Activated CD4-positive, alpha-beta T cell treated with anti-CD3 and anti-CD28 coated beads for 36 hours (primary cell): ENCODE results near the gene APCDD1. TPM values are rescaled to one million over a fixed set of nuclear protein-coding genes. Genes with fewer than 3 reads are reported as not detected.
"Not testable (repeated sequence)": the region's sequence is repeated elsewhere in the genome, so short reads cannot be mapped to it uniquely, and the experiment has no call there.

Source experiments
- ATAC-seq: fragments of 200-7000 bp; cut with Tn5 transposase; one replicate; pipeline ENCODE4 v1.10.0; 2021; ENCODE audit warnings: mild to moderate bottlenecking, moderate library complexity
- CTCF ChIA-PET: fragments of 350-600 bp; sonication (Branson Sonifier 250); formaldehyde crosslinking; loops from one replicate; lab custom pipeline; 2021; ENCODE audit warnings: antibody characterized with exemption; lab: Charles Lee
- POLR2A ChIA-PET: fragments of 350-600 bp; sonication (Branson Sonifier 250); formaldehyde crosslinking; loops from one replicate; lab custom pipeline; 2021; ENCODE audit warnings: antibody characterized with exemption, inconsistent platforms; lab: Charles Lee
- DNase-seq: peaks from one replicate; pipeline ENCODE4 v3.0.0-alpha.2; 2020
- H3K27ac Mint-ChIP-seq: one replicate; pipeline ENCODE4 v1.8.0; 2021; ENCODE audit warnings: mixed read lengths
- H3K27me3 Mint-ChIP-seq: one replicate; pipeline ENCODE4 v1.8.0; 2021; ENCODE audit warnings: mixed read lengths
- H3K36me3 Mint-ChIP-seq: one replicate; pipeline ENCODE4 v1.8.0; 2021; ENCODE audit warnings: low read depth, mixed read lengths
- H3K4me1 Mint-ChIP-seq: one replicate; pipeline ENCODE4 v1.8.0; 2021; ENCODE audit warnings: mixed read lengths
- H3K4me3 Mint-ChIP-seq: one replicate; pipeline ENCODE4 v1.8.0; 2021; ENCODE audit warnings: mild to moderate bottlenecking, moderate library complexity, mixed read lengths
- H3K9me3 Mint-ChIP-seq: one replicate; pipeline ENCODE4 v1.8.0; 2021; ENCODE audit warnings: low read depth, mixed read lengths
- intact Hi-C, 2 experiments: fragments of 100-400 bp; cut with DNase I in 1 of 2; cut with micrococcal nuclease in 1 of 2; formaldehyde crosslinking; loops; one replicate each; pipeline versions ENCODE4 v1.14.2 to v1.15.1; 2022 to 2024; cut with DNase I, micrococcal nuclease
- total RNA-seq, 2 experiments: library from RNA; stranded (reverse); gene quantifications; one replicate each; pipeline ENCODE4 v1.2.3, GENCODE V29; 2021

APCDD1 gene
- total RNA-seq, 2 experiments from 2014 or later: not detected

- ChIA-PET CTCF (no interaction called here), POLR2A (no interaction called here)
- Mint-ChIP-seq H3K36me3 (no peaks in the 10 kb centered on the region), H3K4me1 (peaks cover 12% of the 10 kb centered on the region), H3K27me3 (peaks cover 18% of the 10 kb centered on the region), H3K27ac (no peak overlapping the region), H3K9me3 (no peaks in the 10 kb centered on the region), H3K4me3 (no peak overlapping the region)
- ATAC-seq: peak; percentile 95
- intact Hi-C loops: no loop called here
- peak; percentile 50 for DNase-seq
These were observed 44.8 kb downstream of the APCDD1 start for GRCh38 chr18:10499230-10499629.

- H3K9me3 Mint-ChIP-seq: peaks cover 2% of the 10 kb centered on the region
- no peak overlapping the region for H3K4me3 Mint-ChIP-seq
- intact Hi-C loops: no loop called here
- ATAC-seq (peak; percentile 20), DNase-seq (no peak)
- H3K36me3 Mint-ChIP-seq: no peaks in the 10 kb centered on the region
- POLR2A ChIA-PET: no interaction called here
- no peak overlapping the region for H3K27ac Mint-ChIP-seq
- peaks cover 20% of the 10 kb centered on the region for H3K27me3 Mint-ChIP-seq
- CTCF ChIA-PET: no interaction called here
- H3K4me1 Mint-ChIP-seq: peaks cover 12% of the 10 kb centered on the region
These were observed 45.6 kb downstream of the APCDD1 start for GRCh38 chr18:10500038-10500437.

- Mint-ChIP-seq H3K27me3 (peaks cover 18% of the 10 kb centered on the region), H3K9me3 (peaks cover 13% of the 10 kb centered on the region), H3K4me3 (no peak overlapping the region), H3K4me1 (peaks cover 4% of the 10 kb centered on the region), H3K36me3 (no peaks in the 10 kb centered on the region), H3K27ac (no peak overlapping the region)
- no peak for DNase-seq
- no peak for ATAC-seq
- POLR2A ChIA-PET: no interaction called here
- intact Hi-C loops: no loop called here
- CTCF ChIA-PET: no interaction called here
These were observed 50.3 kb downstream of the APCDD1 start for GRCh38 chr18:10504723-10505122.

- H3K4me1 Mint-ChIP-seq, DNase-seq, H3K36me3 Mint-ChIP-seq, H3K4me3 Mint-ChIP-seq, CTCF ChIA-PET, H3K27ac Mint-ChIP-seq, intact Hi-C loops, POLR2A ChIA-PET, ATAC-seq: not testable (repeated sequence)
- Mint-ChIP-seq H3K9me3 (peaks cover 13% of the 10 kb centered on the region), H3K27me3 (peaks cover 20% of the 10 kb centered on the region)
These were observed 51.5 kb downstream of the APCDD1 start for GRCh38 chr18:10505892-10506291.

GRCh38 chr18:10508591-10508990 is 54.2 kb downstream of the APCDD1 start:
- H3K27ac Mint-ChIP-seq: no peak overlapping the region
- peaks cover 13% of the 10 kb centered on the region for H3K9me3 Mint-ChIP-seq
- no peaks in the 10 kb centered on the region for H3K36me3 Mint-ChIP-seq
- no peaks in the 10 kb centered on the region for H3K4me1 Mint-ChIP-seq
- ChIA-PET CTCF (interaction anchor here (1.4 to 1.7 kb wide), 2 partner anchors 9 to 11 kb away, joined by 3 to 4 read pairs; no protein-coding TSS in a partner anchor), POLR2A (no interaction called here)
- DNase-seq (no peak), ATAC-seq (no peak)
- no peak overlapping the region for H3K4me3 Mint-ChIP-seq
- intact Hi-C loops: no loop called here
- peaks cover 14% of the 10 kb centered on the region for H3K27me3 Mint-ChIP-seq

GRCh38 chr18:10511236-10511635 is 56.8 kb downstream of the APCDD1 start:
- ChIA-PET POLR2A (no interaction called here), CTCF (no interaction called here)
- DNase-seq (no peak), ATAC-seq (no peak)
- H3K27me3 Mint-ChIP-seq: peaks cover 25% of the 10 kb centered on the region
- H3K4me3 Mint-ChIP-seq: no peak overlapping the region
- no peaks in the 10 kb centered on the region for H3K4me1 Mint-ChIP-seq
- peaks cover 11% of the 10 kb centered on the region for H3K9me3 Mint-ChIP-seq
- no peaks in the 10 kb centered on the region for H3K36me3 Mint-ChIP-seq
- intact Hi-C loops: no loop called here
- H3K27ac Mint-ChIP-seq: no peak overlapping the region

GRCh38 chr18:10514082-10514481 is 59.6 kb downstream of the APCDD1 start:
- H3K36me3 Mint-ChIP-seq: no peaks in the 10 kb centered on the region
- H3K4me1 Mint-ChIP-seq: no peaks in the 10 kb centered on the region
- intact Hi-C loops: no loop called here
- no peak for DNase-seq
- CTCF ChIA-PET: interaction anchor here (1.0 to 1.5 kb wide), 3 partner anchors 11 to 24 kb away, joined by 3 to 4 read pairs (median 3); no protein-coding TSS in a partner anchor
- H3K27ac Mint-ChIP-seq: no peak overlapping the region
- no peak overlapping the region for H3K4me3 Mint-ChIP-seq
- ATAC-seq: no peak
- no peaks in the 10 kb centered on the region for H3K9me3 Mint-ChIP-seq
- POLR2A ChIA-PET: interaction anchor here (0.5 kb wide), 1 partner anchor 53 kb away, joined by 4 read pairs; no protein-coding TSS in a partner anchor
- peaks cover 36% of the 10 kb centered on the region for H3K27me3 Mint-ChIP-seq

GRCh38 chr18:10514601-10515000 is 60.2 kb downstream of the APCDD1 start:
- no peaks in the 10 kb centered on the region for H3K9me3 Mint-ChIP-seq
- POLR2A ChIA-PET: interaction anchor here (0.5 kb wide), 1 partner anchor 53 kb away, joined by 4 read pairs; no protein-coding TSS in a partner anchor

GRCh38 chr18:10515456-10515855 is 61.0 kb downstream of the APCDD1 start:
- no peaks in the 10 kb centered on the region for H3K36me3 Mint-ChIP-seq
- POLR2A ChIA-PET: no interaction called here
- H3K27me3 Mint-ChIP-seq: peaks cover 38% of the 10 kb centered on the region
- no peak overlapping the region for H3K27ac Mint-ChIP-seq
- peaks cover 4% of the 10 kb centered on the region for H3K4me1 Mint-ChIP-seq
- DNase-seq (no peak), ATAC-seq (no peak)
- CTCF ChIA-PET: interaction anchor here (1.0 to 1.5 kb wide), 2 partner anchors 23 to 25 kb away, joined by 4 read pairs; no protein-coding TSS in a partner anchor
- no peak overlapping the region for H3K4me3 Mint-ChIP-seq
- intact Hi-C loops: no loop called here
- no peaks in the 10 kb centered on the region for H3K9me3 Mint-ChIP-seq

More at GRCh38 chr18:10514601-10515000, 60.2 kb downstream of the APCDD1 start:
- DNase-seq: no peak
- peaks cover 40% of the 10 kb centered on the region for H3K27me3 Mint-ChIP-seq
- no peak for ATAC-seq
- intact Hi-C loops: no loop called here
- CTCF ChIA-PET: interaction anchor here (1.0 to 1.5 kb wide), 4 partner anchors 10 to 24 kb away, joined by 3 to 4 read pairs (median 4); no protein-coding TSS in a partner anchor
- H3K4me1 Mint-ChIP-seq: no peaks in the 10 kb centered on the region
- H3K27ac Mint-ChIP-seq: no peak overlapping the region
- no peak overlapping the region for H3K4me3 Mint-ChIP-seq
- H3K36me3 Mint-ChIP-seq: no peaks in the 10 kb centered on the region

GRCh38 chr18:10516078-10516477 is 61.6 kb downstream of the APCDD1 start:
- ChIA-PET CTCF (interaction anchor here (5.2 kb wide), 1 partner anchor 24 kb away, joined by 27 read pairs; no protein-coding TSS in a partner anchor), POLR2A (no interaction called here)
- Mint-ChIP-seq H3K27ac (no peak overlapping the region), H3K27me3 (peaks cover 35% of the 10 kb centered on the region), H3K36me3 (no peaks in the 10 kb centered on the region), H3K4me1 (peaks cover 4% of the 10 kb centered on the region), H3K9me3 (no peaks in the 10 kb centered on the region), H3K4me3 (no peak overlapping the region)
- ATAC-seq (no peak), DNase-seq (no peak)
- intact Hi-C loops: no loop called here

GRCh38 chr18:10518595-10519255 is 64.3 kb downstream of the APCDD1 start:
- ATAC-seq: no peak
- H3K4me1 Mint-ChIP-seq: peaks cover 4% of the 10 kb centered on the region
- POLR2A ChIA-PET: no interaction called here

GRCh38 chr18:10519366-10519765 is 64.9 kb downstream of the APCDD1 start:
- no peak overlapping the region for H3K4me3 Mint-ChIP-seq
- intact Hi-C loops: no loop called here
- ATAC-seq: no peak
- no peak for DNase-seq
- H3K27ac Mint-ChIP-seq: no peak overlapping the region
- ChIA-PET CTCF (interaction anchor here (0.8 to 5.2 kb wide), 5 partner anchors 10 to 547 kb away, joined by 3 to 29 read pairs (median 4); no protein-coding TSS in a partner anchor), POLR2A (no interaction called here)
- peaks cover 7% of the 10 kb centered on the region for H3K4me1 Mint-ChIP-seq
- no peaks in the 10 kb centered on the region for H3K9me3 Mint-ChIP-seq
- H3K27me3 Mint-ChIP-seq: peaks cover 30% of the 10 kb centered on the region
- H3K36me3 Mint-ChIP-seq: no peaks in the 10 kb centered on the region

More at GRCh38 chr18:10518595-10519255, 64.3 kb downstream of the APCDD1 start:
- H3K9me3 Mint-ChIP-seq: no peaks in the 10 kb centered on the region
- H3K27ac Mint-ChIP-seq: no peak overlapping the region
- H3K4me3 Mint-ChIP-seq: no peak overlapping the region
- CTCF ChIA-PET: interaction anchor here (0.6 to 5.2 kb wide), 7 partner anchors 9 to 688 kb away, joined by 3 to 29 read pairs (median 4); no protein-coding TSS in a partner anchor
- H3K36me3 Mint-ChIP-seq: no peaks in the 10 kb centered on the region
- no peak for DNase-seq
- intact Hi-C loops: no loop called here
- peaks cover 34% of the 10 kb centered on the region for H3K27me3 Mint-ChIP-seq
